Body of pancreas (tissue), 4 donors: Measurements from ENCODE around the gene ZKSCAN7. TPM values are rescaled to one million over a fixed set of nuclear protein-coding genes. Genes with fewer than 3 reads are reported as not detected.

ENCODE experiments used
- ATAC-seq: fragments of 150-250 bp; one replicate; pipeline ENCODE4 v1.9.1; 2016
- DNase-seq, 4 donors: peaks; one replicate each; pipeline ENCODE4 v3.0.0-alpha.2; 2019
- H3K27ac ChIP-seq, 4 donors: fragments of 200-600 bp; sonication (generic); 1 replicate in 3 of 4; 2 replicates in 1 of 4; pipeline versions ENCODE4 v1.5.1 to v1.6.1; 2016 to 2019; ENCODE audit warnings: mild to moderate bottlenecking in 1 of 4, mixed read lengths in 1 of 4, moderate library complexity in 1 of 4
- H3K27me3 ChIP-seq, 2 donors: fragments of 200-600 bp; sonication (generic); one replicate each; pipeline ENCODE4 v1.6.0; 2016; ENCODE audit warnings: mild to moderate bottlenecking in 1 of 2
- H3K36me3 ChIP-seq, 2 donors: fragments of 200-600 bp; sonication (generic); replicated peaks in 1 of 2; 2 replicates each; pipeline ENCODE4 v1.5.1; 2016; ENCODE audit warnings: low read depth in 2 of 2; ENCODE audit not compliant: insufficient read depth in 1 of 2
- H3K4me1 ChIP-seq: fragments of 200-600 bp; sonication (generic); one replicate; pipeline ENCODE4 v1.6.0; 2016
- H3K4me3 ChIP-seq, 2 donors: fragments of 200-600 bp; sonication (generic); 1 replicate in 1 of 2; 2 replicates in 1 of 2; pipeline ENCODE4 v1.5.1; 2016 to 2019
- H3K9me3 ChIP-seq, 3 donors: fragments of 200-600 bp; sonication (generic); 1 replicate in 2 of 3; 2 replicates in 1 of 3; pipeline ENCODE4 v1.5.1; 2016
- POLR2A ChIP-seq, 3 donors: fragments of 450-650 bp; IDR thresholded peaks; one replicate each; pipeline ENCODE4 v1.6.1; 2016; ENCODE audit warnings: antibody characterized with exemption in 3 of 3, mild to moderate bottlenecking in 2 of 3
- WGBS, 2 donors: methylation state at CpG; one replicate each; pipeline ENCODE4 v1.1.5; 2017; 5-methylcytosine and 5-hydroxymethylcytosine counted together
- intact Hi-C: fragments of 100-400 bp; cut with DNase I; formaldehyde crosslinking; loops from one replicate; pipeline ENCODE4 v1.15.1; 2023
- total RNA-seq, 2 donors: library from RNA; depleted of rRNA; stranded (reverse); fragments of >200 nt; gene quantifications; one replicate each; pipeline ENCODE4 v1.1.0, GENCODE V29; 2016
- TF ChIP-seq, protein P1 (sequence below), 7 experiments: fragments of 450-650 bp in 4 of 7; fragments of 200-600 bp in 3 of 7; sonication (generic) in 3 of 7; IDR thresholded peaks; one replicate each; pipeline ENCODE4 v1.5.1; 2016 to 2019; ENCODE audit warnings: antibody characterized with exemption in 7 of 7

Gene ZKSCAN7
- total RNA-seq = 1 to 10 TPM; 3.3 to 7.0 TPM

DNA sequence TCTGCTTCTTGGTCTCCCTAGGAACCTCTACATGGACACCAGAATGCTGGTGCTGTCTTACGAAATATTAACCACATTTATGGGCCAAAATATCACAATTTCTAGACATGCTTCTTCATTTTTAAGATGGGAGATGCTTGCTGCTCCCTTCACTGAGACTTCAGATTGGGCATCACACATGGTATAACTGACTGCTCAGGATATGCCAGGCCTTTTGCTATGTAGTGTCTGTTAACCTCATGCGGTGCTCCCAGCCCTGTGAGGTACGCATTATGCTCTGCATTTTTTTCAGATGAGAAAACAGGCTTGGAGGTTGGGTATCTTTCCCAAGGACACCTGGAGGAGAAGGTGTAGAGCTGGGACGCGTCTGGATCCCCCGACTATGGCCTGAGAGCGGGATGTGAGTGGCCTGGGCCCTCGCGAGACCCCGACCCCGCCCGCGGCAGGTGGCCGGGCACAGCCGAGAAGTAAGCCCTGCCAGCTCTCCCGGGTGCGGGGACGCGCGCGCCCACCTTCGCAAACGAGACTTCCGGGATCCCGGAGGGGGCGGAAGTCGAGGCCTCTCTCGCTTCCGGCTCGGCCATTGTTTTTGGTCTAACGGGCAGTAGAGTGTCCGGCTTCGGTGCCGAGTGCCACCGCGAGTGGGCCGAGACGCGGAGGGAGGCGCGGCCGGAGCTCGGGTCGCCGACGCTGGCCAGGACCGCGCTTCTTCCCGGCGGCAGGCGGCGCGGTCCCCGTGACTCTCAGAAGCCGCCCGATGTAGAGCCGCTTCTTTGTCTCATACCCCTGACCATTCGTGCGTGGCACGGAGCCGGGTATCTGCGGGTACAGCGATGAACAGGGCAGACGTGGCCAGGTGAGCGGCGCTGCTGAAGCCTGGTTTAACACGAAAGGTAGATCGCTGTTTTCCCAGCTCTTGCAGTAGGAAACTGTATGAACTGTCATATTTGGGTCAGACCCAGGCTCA, at the start of gene ZKSCAN7:
ZKSCAN7 (plus strand) TSS at position 568 of the 967 bp plus-strand sequence. CDS start 1,855 bp downstream, outside the sequence.
- WGBS, 2 donors = 5 to 23% methylated on average over 8 to 66 of the region's 68 CpGs
- Histone ChIP-seq H3K27ac (peak within 1 kb of the TSS; percentile 62 to 75 (median 68)), H3K4me3 (peak within 1 kb of the TSS; percentile 47 to 88), H3K27me3 (no peaks in the 10 kb centered on the region), H3K36me3 (no peaks in the 10 kb centered on the region), H3K9me3 (no peaks in the 10 kb centered on the region), H3K4me1 (peaks cover 9% of the 10 kb centered on the region)
- intact Hi-C loops = no loop called here
- peak; percentile 82 for ATAC-seq
- TF ChIP-seq, protein P1, sequence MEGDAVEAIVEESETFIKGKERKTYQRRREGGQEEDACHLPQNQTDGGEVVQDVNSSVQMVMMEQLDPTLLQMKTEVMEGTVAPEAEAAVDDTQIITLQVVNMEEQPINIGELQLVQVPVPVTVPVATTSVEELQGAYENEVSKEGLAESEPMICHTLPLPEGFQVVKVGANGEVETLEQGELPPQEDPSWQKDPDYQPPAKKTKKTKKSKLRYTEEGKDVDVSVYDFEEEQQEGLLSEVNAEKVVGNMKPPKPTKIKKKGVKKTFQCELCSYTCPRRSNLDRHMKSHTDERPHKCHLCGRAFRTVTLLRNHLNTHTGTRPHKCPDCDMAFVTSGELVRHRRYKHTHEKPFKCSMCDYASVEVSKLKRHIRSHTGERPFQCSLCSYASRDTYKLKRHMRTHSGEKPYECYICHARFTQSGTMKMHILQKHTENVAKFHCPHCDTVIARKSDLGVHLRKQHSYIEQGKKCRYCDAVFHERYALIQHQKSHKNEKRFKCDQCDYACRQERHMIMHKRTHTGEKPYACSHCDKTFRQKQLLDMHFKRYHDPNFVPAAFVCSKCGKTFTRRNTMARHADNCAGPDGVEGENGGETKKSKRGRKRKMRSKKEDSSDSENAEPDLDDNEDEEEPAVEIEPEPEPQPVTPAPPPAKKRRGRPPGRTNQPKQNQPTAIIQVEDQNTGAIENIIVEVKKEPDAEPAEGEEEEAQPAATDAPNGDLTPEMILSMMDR (IDR thresholded peaks at IDR 0.05) = peak in 2 of 7 experiments; percentile 7 to 28
- TF ChIP-seq POLR2A (IDR thresholded peaks at IDR 0.05) = peak in 2 of 3 donors; percentile 34 to 36
- peak; percentile 56 to 69 (median 64) for DNase-seq

DNA sequence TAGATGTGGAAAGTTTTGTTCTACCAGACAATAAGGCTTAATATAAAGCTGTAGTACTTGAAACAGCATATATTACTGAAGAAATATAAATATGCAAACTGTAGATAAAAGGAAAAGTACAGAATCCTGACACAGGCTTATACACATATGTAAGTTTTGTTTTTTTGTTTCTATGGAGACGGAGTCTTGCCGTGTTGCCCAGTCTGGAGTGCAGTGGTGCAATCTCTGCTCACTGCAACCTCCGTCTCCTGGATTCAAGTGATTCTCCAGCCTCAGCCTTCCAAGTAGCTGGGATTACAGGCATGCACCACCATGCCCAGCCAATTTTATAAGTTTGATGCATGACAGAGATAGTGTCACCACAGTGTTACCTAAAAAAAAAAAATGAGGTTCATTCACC, 48.4 kb upstream of the ZKSCAN7 start:
- Histone ChIP-seq H3K9me3 (peaks cover 0 to 5% (median 0%) of the 10 kb centered on the region in 3 donors), H3K4me3 (no peak overlapping the region), H3K27me3 (no peaks in the 10 kb centered on the region), H3K27ac (no peak overlapping the region), H3K36me3 (peaks cover under 1 to 2% of the 10 kb centered on the region in 2 donors), H3K4me1 (peaks cover 28% of the 10 kb centered on the region)
- WGBS, 2 donors = 91 to 96% methylated on average over 3 of the region's 3 CpGs
- intact Hi-C loops = no loop called here
- TF ChIP-seq, protein P1 (IDR thresholded peaks at IDR 0.05) = no peak
- no peak for TF ChIP-seq POLR2A (IDR thresholded peaks at IDR 0.05)
- DNase-seq (no peak), ATAC-seq (no peak)

DNA sequence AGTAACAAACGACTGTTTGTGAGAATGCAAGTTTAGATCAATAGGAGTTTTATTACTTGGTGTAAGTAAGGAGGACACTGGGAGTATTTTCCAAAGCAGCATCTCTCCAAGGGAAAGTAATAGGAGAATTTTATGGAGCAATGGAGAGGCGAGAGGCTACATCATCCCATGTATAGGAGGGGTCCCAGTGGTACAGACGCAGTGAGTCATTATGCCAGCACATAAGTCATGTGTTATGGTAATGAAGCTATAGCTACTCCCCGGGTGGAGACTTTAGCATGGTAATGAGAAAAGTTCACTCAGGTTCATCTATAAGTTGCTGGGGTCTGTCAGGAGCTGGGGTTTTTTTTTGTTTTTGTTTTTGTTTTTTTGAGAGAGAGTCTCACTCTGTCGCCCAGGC, 48.0 kb upstream of the ZKSCAN7 start:
- Histone ChIP-seq H3K27me3 (no peaks in the 10 kb centered on the region), H3K9me3 (peaks cover 0 to under 1% (median 0%) of the 10 kb centered on the region in 3 donors), H3K27ac (no peak overlapping the region), H3K4me1 (peaks cover 30% of the 10 kb centered on the region), H3K36me3 (no peaks in the 10 kb centered on the region), H3K4me3 (no peak overlapping the region)
- TF ChIP-seq POLR2A (IDR thresholded peaks at IDR 0.05) = no peak
- TF ChIP-seq, protein P1 (IDR thresholded peaks at IDR 0.05) = no peak
- ATAC-seq = no peak
- DNase-seq = no peak
- 91 to 94% methylated on average over 5 of the region's 5 CpGs for WGBS, 2 donors
- intact Hi-C loops = no loop called here

DNA sequence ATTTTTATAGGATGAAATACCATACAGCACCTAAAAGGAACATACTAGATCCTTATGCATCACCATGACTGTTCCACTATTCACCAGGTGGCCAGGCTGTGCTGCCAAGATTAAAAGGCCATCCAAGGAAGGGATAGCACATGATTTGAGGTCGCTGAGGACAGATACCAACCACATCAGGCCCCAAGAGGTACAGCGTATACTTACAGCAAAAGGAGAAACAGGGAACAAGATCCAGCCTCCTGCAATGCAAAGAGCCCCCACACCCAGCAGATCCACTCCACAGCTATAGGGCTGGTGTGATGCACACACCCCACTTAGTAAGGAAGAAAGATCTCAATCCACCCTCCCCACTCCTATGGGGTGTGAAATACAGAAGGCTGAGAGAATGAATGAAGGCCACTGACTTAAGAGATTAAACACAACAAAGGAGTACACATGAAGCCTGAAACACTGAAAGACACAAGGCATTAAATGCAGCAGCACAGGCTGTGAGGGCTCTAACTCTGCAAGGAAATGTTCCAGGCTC, 45.5 kb upstream of the ZKSCAN7 start:
- intact Hi-C loops = no loop called here
- DNase-seq = no peak
- TF ChIP-seq, protein P1 (IDR thresholded peaks at IDR 0.05) = no peak
- TF ChIP-seq POLR2A (IDR thresholded peaks at IDR 0.05) = no peak
- 41 to 55% methylated on average over 2 of the region's 2 CpGs for WGBS, 2 donors
- H3K9me3 ChIP-seq = no peaks in the 10 kb centered on the region
- H3K4me3 ChIP-seq = peak overlapping the region in 1 of 2 donors; percentile 67
- peak overlapping the region in 3 of 4 donors; percentile 84 to 92 (median 92) for H3K27ac ChIP-seq
- no peaks in the 10 kb centered on the region for H3K27me3 ChIP-seq
- no peak for ATAC-seq
- H3K4me1 ChIP-seq = peaks cover 30% of the 10 kb centered on the region
- H3K36me3 ChIP-seq = no peaks in the 10 kb centered on the region
